GM12865 (cell line): ENCODE results near the gene MRPL16.

Experiments used
- DNase-seq: peaks from one replicate; pipeline ENCODE4 v3.0.0; 2010; ENCODE audit warnings: low read depth
- H3K4me3 ChIP-seq: 2 replicates; pipeline ENCODE4 v1.5.1; 2011; ENCODE audit warnings: mild to moderate bottlenecking, low read depth, low read length, control low read depth
- CTCF ChIP-seq: IDR thresholded peaks from 2 replicates; pipeline ENCODE4 v1.5.1; 2011; ENCODE audit warnings: low read length, control low read depth, low read depth, inconsistent platforms; ENCODE audit not compliant: insufficient read depth; ENCODE audit errors: missing control alignments

Gene MRPL16

GRCh38 chr11:59847626-59848025 is 37.0 kb upstream of the MRPL16 start:
- DNase-seq = no peak
- no peak overlapping the region for H3K4me3 ChIP-seq
- TF ChIP-seq CTCF = no peak

- H3K4me3 ChIP-seq = no peak overlapping the region
- no peak for TF ChIP-seq CTCF
- DNase-seq = no peak
Observed at GRCh38 chr11:59846556-59846955, 36.0 kb upstream of the MRPL16 start.

- no peak for TF ChIP-seq CTCF
Observed at GRCh38 chr11:59845399-59845798, 34.8 kb upstream of the MRPL16 start, which contains the start of gene CBLIF. Gene CBLIF (minus strand): TSS chr11:59845499. CDS start chr11:59845453, 46 bp downstream.

GRCh38 chr11:59842316-59842715 is 31.7 kb upstream of the MRPL16 start:
- DNase-seq = no peak
- H3K4me3 ChIP-seq = no peak overlapping the region
- no peak for TF ChIP-seq CTCF

More at GRCh38 chr11:59845399-59845798, 34.8 kb upstream of the MRPL16 start, which contains the start of gene CBLIF:
- no peak for DNase-seq
- no peak within 1 kb of the TSS for H3K4me3 ChIP-seq

- H3K4me3 ChIP-seq = no peak overlapping the region
- no peak for TF ChIP-seq CTCF
- DNase-seq = peak; percentile 6
Observed at GRCh38 chr11:59841514-59841913, 30.9 kb upstream of the MRPL16 start.

GRCh38 chr11:59839615-59840014 is 29.0 kb upstream of the MRPL16 start:
- H3K4me3 ChIP-seq = no peak overlapping the region
- no peak for DNase-seq
- no peak for TF ChIP-seq CTCF

- H3K4me3 ChIP-seq = no peak overlapping the region
- no peak for TF ChIP-seq CTCF
- DNase-seq = no peak
Observed at GRCh38 chr11:59833602-59834001, 23.0 kb upstream of the MRPL16 start.
